Smooth muscle cell (in vitro differentiated cells): ENCODE results near the gene KIAA1586. TPM values are rescaled to one million over a fixed set of nuclear protein-coding genes. Genes with fewer than 3 reads are reported as not detected.
A peak's percentile ranks its signal among the peaks of the same experiment; 100 is the strongest.

Source experiments
- DNase-seq: peaks from one replicate; lab custom pipeline; 2025; ENCODE audit not compliant: unreplicated experiment; lab: John Stamatoyannopoulos, UW
- H2AFZ ChIP-seq: fragments of 200-600 bp; sonication (generic); 2 replicates; pipeline ENCODE4 v1.6.0; 2016; ENCODE audit warnings: antibody characterized with exemption, low read depth, mild to moderate bottlenecking
- H3F3A ChIP-seq: fragments of 200-600 bp; sonication (generic); 2 replicates; pipeline ENCODE4 v1.6.0; 2017; ENCODE audit warnings: antibody characterized with exemption, low read depth
- H3K27ac ChIP-seq: fragments of 200-600 bp; sonication (generic); 2 replicates; pipeline ENCODE4 v1.5.1; 2016; ENCODE audit warnings: low read depth, mild to moderate bottlenecking
- H3K27me3 ChIP-seq: fragments of 200-600 bp; sonication (generic); 2 replicates; pipeline ENCODE4 v1.6.1; 2016; ENCODE audit warnings: low read depth, mild to moderate bottlenecking
- H3K36me3 ChIP-seq: fragments of 200-600 bp; sonication (generic); 2 replicates; pipeline ENCODE4 v1.5.1; 2016; ENCODE audit warnings: low read depth
- H3K4me1 ChIP-seq: fragments of 200-600 bp; sonication (generic); 2 replicates; pipeline ENCODE4 v1.5.1; 2016; ENCODE audit warnings: low read depth
- H3K4me2 ChIP-seq: fragments of 200-600 bp; sonication (generic); 2 replicates; pipeline ENCODE4 v1.6.0; 2016; ENCODE audit warnings: mild to moderate bottlenecking
- H3K4me3 ChIP-seq: fragments of 200-600 bp; sonication (generic); 2 replicates; pipeline ENCODE4 v1.5.1; 2016; ENCODE audit warnings: mild to moderate bottlenecking
- H3K79me2 ChIP-seq: fragments of 200-600 bp; sonication (generic); 2 replicates; pipeline ENCODE4 v1.6.0; 2016; ENCODE audit warnings: low read depth, mild to moderate bottlenecking
- H3K9ac ChIP-seq: fragments of 200-600 bp; sonication (generic); 2 replicates; pipeline ENCODE4 v1.6.0; 2016; ENCODE audit warnings: low read depth
- H3K9me3 ChIP-seq: fragments of 200-600 bp; sonication (generic); replicated peaks from 2 replicates; pipeline ENCODE4 v1.5.1; 2016; ENCODE audit warnings: low read depth
- H4K20me1 ChIP-seq: fragments of 200-600 bp; sonication (generic); 2 replicates; pipeline ENCODE4 v1.6.0; 2016; ENCODE audit warnings: low read depth
- CTCF ChIP-seq: fragments of 200-600 bp; sonication (generic); IDR thresholded peaks from 2 replicates; pipeline ENCODE4 v1.5.1; 2017; ENCODE audit warnings: borderline replicate concordance, mild to moderate bottlenecking, antibody characterized with exemption; ENCODE audit not compliant: insufficient read depth, poor library complexity, severe bottlenecking
- WGBS: methylation state at CpG from one replicate; pipeline ENCODE4 v1.1.7; 2016; ENCODE audit warnings: low lambda C conversion rate; 5-methylcytosine and 5-hydroxymethylcytosine counted together
- polyA plus RNA-seq: library from polyadenylated mRNA; unstranded; fragments of >200 nt; fragmentation: Nextera tagmentation; extraction: Ambion mirVana; gene quantifications from 2 replicates; pipeline ENCODE4 v1.2.1, GENCODE V29; 2016
- total RNA-seq: library from RNA; depleted of rRNA; stranded (reverse); fragments of >200 nt; gene quantifications from 2 replicates; pipeline ENCODE4 v1.2.3, GENCODE V29; 2014

The KIAA1586 gene
- total and polyA plus RNA-seq, 2 experiments from 2014 or later, result 10.1 to 13.1 TPM

GRCh38 chr6:57017069-57017468, 29.4 kb upstream of the KIAA1586 start:
- Histone ChIP-seq H4K20me1 (no peaks in the 10 kb centered on the region), H3K9me3 (no peaks in the 10 kb centered on the region), H3K4me3 (no peak overlapping the region), H2AFZ (no peak overlapping the region), H3K36me3 (no peaks in the 10 kb centered on the region), H3K27ac (no peak overlapping the region), H3K27me3 (no peaks in the 10 kb centered on the region), H3K9ac (no peak overlapping the region), H3K4me1 (no peaks in the 10 kb centered on the region), H3K79me2 (no peaks in the 10 kb centered on the region), H3F3A (peaks cover 3% of the 10 kb centered on the region), H3K4me2 (no peak overlapping the region)
- DNase-seq, result no peak
- WGBS, result 84% methylated on average over 3 of the region's 3 CpGs
- TF ChIP-seq CTCF, result no peak

GRCh38 chr6:57017841-57018240, 28.7 kb upstream of the KIAA1586 start:
- Histone ChIP-seq H3K9ac (no peak overlapping the region), H4K20me1 (no peaks in the 10 kb centered on the region), H3K4me2 (no peak overlapping the region), H3K4me1 (no peaks in the 10 kb centered on the region), H3K9me3 (no peaks in the 10 kb centered on the region), H3K79me2 (no peaks in the 10 kb centered on the region), H3K27me3 (no peaks in the 10 kb centered on the region), H3K27ac (no peak overlapping the region), H2AFZ (no peak overlapping the region), H3F3A (peaks cover 3% of the 10 kb centered on the region), H3K4me3 (no peak overlapping the region), H3K36me3 (no peaks in the 10 kb centered on the region)
- WGBS, result 61% methylated on average over 1 of the region's 1 CpG
- DNase-seq, result no peak
- no peak for TF ChIP-seq CTCF

GRCh38 chr6:57019434-57019833, 27.1 kb upstream of the KIAA1586 start:
- WGBS, result 69% methylated on average over 4 of the region's 4 CpGs
- no peaks in the 10 kb centered on the region for H3K36me3 ChIP-seq
- TF ChIP-seq CTCF, result no peak

GRCh38 chr6:57021086-57021720, 25.3 kb upstream of the KIAA1586 start:
- Histone ChIP-seq H3K4me1 (no peaks in the 10 kb centered on the region), H3K36me3 (no peaks in the 10 kb centered on the region), H3K79me2 (no peaks in the 10 kb centered on the region), H3K27ac (no peak overlapping the region), H2AFZ (no peak overlapping the region), H3K9ac (no peak overlapping the region), H3K27me3 (no peaks in the 10 kb centered on the region), H4K20me1 (no peaks in the 10 kb centered on the region), H3K9me3 (no peaks in the 10 kb centered on the region), H3F3A (no peaks in the 10 kb centered on the region), H3K4me2 (no peak overlapping the region), H3K4me3 (no peak overlapping the region)
- 38% methylated on average over 1 of the region's 1 CpG for WGBS
- peak; percentile 61 for TF ChIP-seq CTCF
- DNase-seq, result no peak

More at GRCh38 chr6:57019434-57019833, 27.1 kb upstream of the KIAA1586 start:
- H3K4me1 ChIP-seq, result no peaks in the 10 kb centered on the region
- H3K9me3 ChIP-seq, result no peaks in the 10 kb centered on the region
- no peak for DNase-seq
- H3K4me2 ChIP-seq, result no peak overlapping the region
- no peak overlapping the region for H2AFZ ChIP-seq
- no peaks in the 10 kb centered on the region for H3K79me2 ChIP-seq
- no peaks in the 10 kb centered on the region for H3F3A ChIP-seq
- H3K27ac ChIP-seq, result no peak overlapping the region
- H3K4me3 ChIP-seq, result no peak overlapping the region
- no peak overlapping the region for H3K9ac ChIP-seq
- no peaks in the 10 kb centered on the region for H4K20me1 ChIP-seq
- H3K27me3 ChIP-seq, result no peaks in the 10 kb centered on the region
